ENCODE data around the gene C16orf78. TPM values are rescaled to one million over a fixed set of nuclear protein-coding genes. Genes with fewer than 3 reads are reported as not detected.

C16orf78 gene
- total and polyA plus RNA-seq, 9 donors, result not detected

- H3K4me3 ChIP-seq, result no peak overlapping the region
- no peak overlapping the region for H3K27ac ChIP-seq
- intact Hi-C loops (cut with DNase I), result no loop called here
- DNase-seq, result no peak
- no peaks in the 10 kb centered on the region for H3K9me3 ChIP-seq
- H3K36me3 ChIP-seq, result no peaks in the 10 kb centered on the region
- TF ChIP-seq POLR2A (IDR thresholded peaks at IDR 0.05) (no peak), CTCF (IDR thresholded peaks at IDR 0.05) (no peak), EP300 (IDR thresholded peaks at IDR 0.05) (no peak)
- H3K4me1 ChIP-seq (ENCODE audit: insufficient read depth), result no peaks in the 10 kb centered on the region
- no peaks in the 10 kb centered on the region for H3K27me3 ChIP-seq
- 52 to 56% (median 54%) methylated on average over 8 of the region's 8 CpGs for WGBS, 3 donors
These were observed 31.0 kb upstream of the C16orf78 start for GRCh38 chr16:49342336-49343265.

- Histone ChIP-seq H3K4me3 (no peak overlapping the region), H3K36me3 (no peaks in the 10 kb centered on the region), H3K4me1 (ENCODE audit: insufficient read depth) (no peaks in the 10 kb centered on the region), H3K27ac (no peak overlapping the region), H3K9me3 (no peaks in the 10 kb centered on the region), H3K27me3 (no peaks in the 10 kb centered on the region)
- TF ChIP-seq CTCF (IDR thresholded peaks at IDR 0.05) (no peak), EP300 (IDR thresholded peaks at IDR 0.05) (no peak), POLR2A (IDR thresholded peaks at IDR 0.05) (no peak)
- 60 to 69% (median 62%) methylated on average over 4 of the region's 4 CpGs for WGBS, 3 donors
- DNase-seq, result no peak
- intact Hi-C loops (cut with DNase I), result no loop called here
These were observed 30.3 kb upstream of the C16orf78 start for GRCh38 chr16:49343291-49343690.

GRCh38 chr16:49344401-49344800 is 29.2 kb upstream of the C16orf78 start:
- TF ChIP-seq POLR2A (IDR thresholded peaks at IDR 0.05) (no peak), EP300 (IDR thresholded peaks at IDR 0.05) (no peak), CTCF (IDR thresholded peaks at IDR 0.05) (no peak)
- intact Hi-C loops (cut with DNase I), result no loop called here
- Histone ChIP-seq H3K27ac (no peak overlapping the region), H3K9me3 (no peaks in the 10 kb centered on the region), H3K27me3 (no peaks in the 10 kb centered on the region), H3K4me3 (no peak overlapping the region), H3K4me1 (ENCODE audit: insufficient read depth) (no peaks in the 10 kb centered on the region), H3K36me3 (no peaks in the 10 kb centered on the region)
- 78 to 81% (median 80%) methylated on average over 5 of the region's 5 CpGs for WGBS, 3 donors
- DNase-seq, result no peak

- 20 to 26% (median 21%) methylated on average over 4 of the region's 4 CpGs for WGBS, 3 donors
These were observed 27.8 kb upstream of the C16orf78 start for GRCh38 chr16:49345829-49346228.

More at GRCh38 chr16:49345829-49346228, 27.8 kb upstream of the C16orf78 start:
- intact Hi-C loops (cut with DNase I), result loop anchor here in 1 of 4 donors (5.0 kb wide), 1 partner anchor 659 kb away; no protein-coding TSS in a partner anchor
- no peaks in the 10 kb centered on the region for H3K36me3 ChIP-seq
- TF ChIP-seq POLR2A (IDR thresholded peaks at IDR 0.05) (no peak), CTCF (IDR thresholded peaks at IDR 0.05) (no peak), EP300 (IDR thresholded peaks at IDR 0.05) (no peak)
- no peak for DNase-seq
- H3K4me3 ChIP-seq, result no peak overlapping the region
- H3K27ac ChIP-seq, result no peak overlapping the region
- H3K9me3 ChIP-seq, result no peaks in the 10 kb centered on the region
- no peaks in the 10 kb centered on the region for H3K27me3 ChIP-seq
- H3K4me1 ChIP-seq (ENCODE audit: insufficient read depth), result no peaks in the 10 kb centered on the region

All from ovary (tissue), 9 donors.